ENCODE data around the gene HEG1. TPM values are rescaled to one million over a fixed set of nuclear protein-coding genes. Genes with fewer than 3 reads are reported as not detected.
A peak's percentile ranks its signal among the peaks of the same experiment; 100 is the strongest.

HEG1 gene
- total RNA-seq, 4 donors from 2014 or later = 9.8 to 27.1 (median 17.6) TPM

DNA sequence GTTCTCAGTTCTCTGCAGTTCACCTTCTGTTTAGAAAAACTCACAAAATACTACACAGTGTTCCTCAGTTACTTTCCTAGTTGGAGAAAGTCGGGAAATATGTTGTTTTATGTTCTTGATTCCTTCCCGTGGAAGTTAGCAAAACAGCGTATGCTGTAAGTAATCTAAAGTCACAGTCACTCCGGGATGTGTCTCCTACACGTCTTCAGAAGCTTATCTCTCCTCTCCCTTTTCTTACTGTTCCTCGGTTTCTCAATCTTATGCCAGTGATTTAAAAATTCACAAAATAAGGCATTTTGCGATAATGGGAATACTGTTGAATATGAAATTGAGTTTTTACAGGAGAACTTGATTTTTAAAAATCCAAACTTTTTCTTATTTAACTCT is 1.7 kb downstream of the HEG1 start:
- Histone ChIP-seq H3K27me3 (no peaks in the 10 kb centered on the region), H3K9me3 (no peaks in the 10 kb centered on the region), H3K4me1 (peaks cover 51 to 68% of the 10 kb centered on the region in 2 donors), H3K4me3 (peak overlapping the region; percentile 69 to 76 (median 73)), H3K36me3 (no peaks in the 10 kb centered on the region), H3K27ac (peak overlapping the region; percentile 84 to 89 (median 89))
- intact Hi-C loops (cut with DNase I; ENCODE audit: low total_unique reads) = loop anchor here (10.0 kb wide), 1 partner anchor 321 kb away; the partner anchor contains the start of gene ZNF148
- no peak for ATAC-seq
- no peak for DNase-seq
- TF ChIP-seq, protein P1, sequence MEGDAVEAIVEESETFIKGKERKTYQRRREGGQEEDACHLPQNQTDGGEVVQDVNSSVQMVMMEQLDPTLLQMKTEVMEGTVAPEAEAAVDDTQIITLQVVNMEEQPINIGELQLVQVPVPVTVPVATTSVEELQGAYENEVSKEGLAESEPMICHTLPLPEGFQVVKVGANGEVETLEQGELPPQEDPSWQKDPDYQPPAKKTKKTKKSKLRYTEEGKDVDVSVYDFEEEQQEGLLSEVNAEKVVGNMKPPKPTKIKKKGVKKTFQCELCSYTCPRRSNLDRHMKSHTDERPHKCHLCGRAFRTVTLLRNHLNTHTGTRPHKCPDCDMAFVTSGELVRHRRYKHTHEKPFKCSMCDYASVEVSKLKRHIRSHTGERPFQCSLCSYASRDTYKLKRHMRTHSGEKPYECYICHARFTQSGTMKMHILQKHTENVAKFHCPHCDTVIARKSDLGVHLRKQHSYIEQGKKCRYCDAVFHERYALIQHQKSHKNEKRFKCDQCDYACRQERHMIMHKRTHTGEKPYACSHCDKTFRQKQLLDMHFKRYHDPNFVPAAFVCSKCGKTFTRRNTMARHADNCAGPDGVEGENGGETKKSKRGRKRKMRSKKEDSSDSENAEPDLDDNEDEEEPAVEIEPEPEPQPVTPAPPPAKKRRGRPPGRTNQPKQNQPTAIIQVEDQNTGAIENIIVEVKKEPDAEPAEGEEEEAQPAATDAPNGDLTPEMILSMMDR (IDR thresholded peaks at IDR 0.05 in 4 of 5, conservative IDR thresholded peaks at IDR 0.05 in 1 of 5) = no peak
- TF ChIP-seq POLR2A (IDR thresholded peaks at IDR 0.05) = no peak
- in situ Hi-C loops (cut with MboI; ENCODE audit: low sequenced_read_pairs in 4 of 4) = no loop called here

- intact Hi-C loops (cut with DNase I; ENCODE audit: low total_unique reads) = loop anchor here (10.0 kb wide), 1 partner anchor 321 kb away; the partner anchor contains the start of gene ZNF148
- H3K4me3 ChIP-seq = peak overlapping the region in 2 of 4 donors; percentile 74 to 76
- TF ChIP-seq, protein P1 (IDR thresholded peaks at IDR 0.05 in 4 of 5, conservative IDR thresholded peaks at IDR 0.05 in 1 of 5) = no peak
- no peak for TF ChIP-seq POLR2A (IDR thresholded peaks at IDR 0.05)
These were observed 2.5 kb downstream of the HEG1 start for GRCh38 chr3:125053304-125053699.

GRCh38 chr3:125052624-125053303 is 3.0 kb downstream of the HEG1 start:
- intact Hi-C loops (cut with DNase I; ENCODE audit: low total_unique reads) = loop anchor here (10.0 kb wide), 1 partner anchor 322 kb away; the partner anchor contains the start of gene ZNF148
- H3K36me3 ChIP-seq = no peaks in the 10 kb centered on the region
- H3K27ac ChIP-seq = peak overlapping the region; percentile 84 to 89 (median 89)
- TF ChIP-seq, protein P1 (IDR thresholded peaks at IDR 0.05 in 4 of 5, conservative IDR thresholded peaks at IDR 0.05 in 1 of 5) = no peak
- TF ChIP-seq POLR2A (IDR thresholded peaks at IDR 0.05) = no peak
- in situ Hi-C loops (cut with MboI; ENCODE audit: low sequenced_read_pairs in 4 of 4) = no loop called here
- peaks cover 60 to 71% of the 10 kb centered on the region in 2 donors for H3K4me1 ChIP-seq
- H3K4me3 ChIP-seq = peak overlapping the region; percentile 1 to 74 (median 20)
- no peaks in the 10 kb centered on the region for H3K9me3 ChIP-seq
- ATAC-seq = no peak
- DNase-seq = no peak
- no peaks in the 10 kb centered on the region for H3K27me3 ChIP-seq

More at GRCh38 chr3:125053304-125053699, 2.5 kb downstream of the HEG1 start:
- DNase-seq (no peak), ATAC-seq (no peak)
- Histone ChIP-seq H3K36me3 (no peaks in the 10 kb centered on the region), H3K27me3 (no peaks in the 10 kb centered on the region), H3K27ac (peak overlapping the region; percentile 84 to 89 (median 89)), H3K4me1 (peaks cover 58 to 71% of the 10 kb centered on the region in 2 donors), H3K9me3 (no peaks in the 10 kb centered on the region)
- in situ Hi-C loops (cut with MboI; ENCODE audit: low sequenced_read_pairs in 4 of 4) = no loop called here

DNA sequence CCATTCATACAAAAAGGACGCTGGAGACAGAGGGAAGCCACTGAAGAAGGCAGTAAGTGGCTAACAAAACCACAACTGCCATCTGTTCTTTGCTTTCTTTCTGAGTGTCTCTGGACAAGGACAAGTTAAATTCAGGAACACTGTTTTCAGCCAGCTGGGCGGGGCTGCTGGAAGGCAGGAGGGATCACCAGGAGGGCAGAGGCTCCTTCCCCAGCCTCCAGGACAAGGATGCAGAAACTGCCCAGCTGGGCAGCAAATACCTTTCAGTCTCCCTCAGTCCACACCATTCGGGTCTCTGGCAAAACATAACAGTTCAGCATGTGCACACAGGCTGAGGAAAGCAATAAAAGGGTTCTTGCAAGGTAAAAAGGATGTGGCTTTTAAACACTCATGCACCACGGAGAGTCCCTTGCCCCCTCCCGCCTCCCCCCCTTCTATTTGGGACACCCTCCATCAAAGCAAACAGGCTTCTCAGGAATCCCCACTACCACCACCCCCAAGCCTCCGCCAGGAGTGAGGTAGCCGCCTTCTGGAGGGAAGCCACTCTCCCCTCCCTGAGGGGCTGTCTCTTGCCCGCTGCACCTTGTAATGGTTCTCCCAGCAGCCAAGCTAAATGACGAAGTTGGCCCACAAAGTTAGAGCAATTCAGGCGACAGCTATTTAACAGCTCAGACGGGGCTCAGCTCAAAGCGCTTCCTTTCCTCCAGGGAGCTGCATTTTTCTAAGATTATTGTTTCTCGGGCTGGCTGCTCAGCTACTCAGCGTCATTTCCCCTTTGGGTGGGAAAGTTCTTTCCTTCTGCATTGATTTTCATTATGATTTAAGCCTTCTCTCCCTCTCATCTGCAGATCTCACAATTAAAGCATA is 3.8 kb downstream of the HEG1 start:
- peak overlapping the region; percentile 1 to 74 (median 20) for H3K4me3 ChIP-seq
- no peaks in the 10 kb centered on the region for H3K36me3 ChIP-seq
- no peaks in the 10 kb centered on the region for H3K27me3 ChIP-seq
- in situ Hi-C loops (cut with MboI; ENCODE audit: low sequenced_read_pairs in 4 of 4) (no loop called here), intact Hi-C loops (cut with DNase I; ENCODE audit: low total_unique reads) (loop anchor here (10.0 kb wide), 1 partner anchor 323 kb away; the partner anchor contains the start of gene ZNF148)
- H3K9me3 ChIP-seq = no peaks in the 10 kb centered on the region
- no peak for TF ChIP-seq POLR2A (IDR thresholded peaks at IDR 0.05)
- TF ChIP-seq, protein P1 (IDR thresholded peaks at IDR 0.05 in 4 of 5, conservative IDR thresholded peaks at IDR 0.05 in 1 of 5) = no peak
- peaks cover 58 to 65% of the 10 kb centered on the region in 2 donors for H3K4me1 ChIP-seq
- H3K27ac ChIP-seq = peak overlapping the region; percentile 84 to 89 (median 89)
- DNase-seq (peak; percentile 38 to 72), ATAC-seq (peak in 1 of 2 donors; percentile 25)

Measured in gastrocnemius medialis (tissue), 4 donors.